GM19397 (cell line): Measurements from ENCODE around the gene AUTS2.

Experiments
- ATAC-seq: cut with Tn5 transposase; IDR thresholded peaks from one replicate; pipeline ENCODE4 v1.9.1; 2021; ENCODE audit warnings: mild to moderate bottlenecking, moderate library complexity; ENCODE audit not compliant: unreplicated experiment

The AUTS2 gene

DNA sequence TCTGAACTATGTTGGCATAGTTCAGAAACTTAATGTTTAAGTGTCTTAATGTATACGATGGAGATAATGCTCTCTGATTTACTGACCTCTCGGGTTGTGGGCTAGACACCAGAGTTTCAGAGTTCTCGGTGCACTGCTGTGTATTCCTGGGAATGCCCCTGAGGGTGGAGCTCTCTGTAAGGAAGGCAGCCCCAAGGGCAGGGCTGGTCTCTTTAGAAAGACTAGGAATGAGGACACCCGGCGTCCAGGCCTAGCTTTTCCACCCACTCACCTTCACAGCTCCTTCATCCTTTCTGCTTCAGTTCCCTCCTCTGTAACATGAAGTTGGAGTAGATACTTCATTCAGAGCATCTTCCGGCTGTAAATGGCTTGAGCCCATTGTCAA is 997.1 kb downstream of the AUTS2 start:
- ATAC-seq, result no peak

DNA sequence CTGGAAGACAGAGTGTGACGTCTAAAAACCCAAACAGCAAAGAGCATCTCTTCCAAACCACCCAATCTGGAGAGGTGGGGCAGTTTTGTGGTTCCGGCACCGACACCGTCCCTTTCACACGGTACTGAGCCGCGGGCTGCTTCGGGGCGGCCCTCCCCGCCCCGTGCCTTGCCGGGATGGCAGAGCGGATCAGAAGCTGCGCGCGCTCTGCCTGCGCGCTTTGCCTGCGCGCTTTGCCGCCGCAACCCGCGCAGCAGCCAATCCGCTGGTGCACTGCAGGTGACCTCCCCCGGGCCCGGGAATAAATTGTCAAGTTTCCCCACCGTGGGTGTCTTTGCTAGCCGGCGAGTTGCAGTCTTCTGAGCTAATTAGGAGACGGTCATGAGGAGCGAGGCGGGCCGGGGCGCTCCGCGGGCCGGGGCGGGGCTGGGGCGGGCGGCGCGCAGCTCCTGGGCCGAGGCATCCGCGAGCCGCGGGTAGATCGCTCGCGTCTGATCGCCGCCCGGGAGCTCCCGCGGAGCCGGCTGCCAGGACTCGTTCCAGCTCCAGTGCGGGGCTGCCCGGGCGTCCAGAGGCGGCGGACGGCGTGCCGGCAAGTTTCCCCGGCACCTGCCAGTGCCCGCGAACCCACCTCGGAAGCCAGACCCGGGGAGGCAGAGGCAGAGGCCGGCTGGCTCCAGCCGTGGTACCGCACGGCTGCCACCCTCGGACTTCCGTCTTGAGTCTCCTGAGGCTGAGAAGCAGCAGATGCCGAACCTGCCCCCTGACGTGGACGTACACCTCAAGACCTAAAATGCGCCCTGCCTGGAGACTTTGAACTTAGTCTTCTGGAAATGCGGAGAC is 997.7 kb downstream of the AUTS2 start:
- ATAC-seq, result no peak

DNA sequence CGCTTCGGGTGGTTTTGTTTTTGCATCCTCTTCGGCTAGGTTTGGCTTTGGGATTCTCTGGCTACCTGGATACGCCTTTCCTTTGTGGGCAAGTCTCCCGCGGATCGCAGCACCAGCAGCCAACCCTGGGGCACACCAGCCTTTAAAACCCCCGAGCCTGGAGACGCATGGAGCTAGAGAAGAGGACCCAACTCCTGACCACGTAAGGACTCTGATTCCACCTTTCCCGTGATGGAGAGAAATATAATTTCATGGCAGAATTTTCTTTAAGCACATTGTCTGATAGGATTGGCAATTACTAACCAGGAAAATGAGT is 998.3 kb downstream of the AUTS2 start:
- ATAC-seq, result no peak

DNA sequence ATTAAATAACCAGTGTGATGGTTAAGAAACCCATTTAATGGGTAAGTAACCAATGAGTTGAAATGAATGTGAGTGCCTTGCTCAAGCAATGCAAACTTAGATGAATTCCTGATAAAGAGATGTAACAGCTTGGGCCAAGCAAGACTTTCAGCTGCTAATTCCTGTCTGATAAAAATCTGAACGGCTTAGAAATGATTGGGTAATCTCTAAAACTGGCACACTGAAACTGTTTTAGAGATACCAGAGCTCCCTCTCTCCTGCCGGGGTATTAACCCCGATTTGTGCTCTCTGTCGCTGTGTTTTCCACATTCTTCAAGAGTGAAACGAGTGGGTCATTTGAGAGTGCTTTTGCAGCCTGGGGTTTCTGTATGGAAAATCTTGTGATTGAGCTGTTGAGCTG is 998.8 kb downstream of the AUTS2 start:
- ATAC-seq, result no peak

DNA sequence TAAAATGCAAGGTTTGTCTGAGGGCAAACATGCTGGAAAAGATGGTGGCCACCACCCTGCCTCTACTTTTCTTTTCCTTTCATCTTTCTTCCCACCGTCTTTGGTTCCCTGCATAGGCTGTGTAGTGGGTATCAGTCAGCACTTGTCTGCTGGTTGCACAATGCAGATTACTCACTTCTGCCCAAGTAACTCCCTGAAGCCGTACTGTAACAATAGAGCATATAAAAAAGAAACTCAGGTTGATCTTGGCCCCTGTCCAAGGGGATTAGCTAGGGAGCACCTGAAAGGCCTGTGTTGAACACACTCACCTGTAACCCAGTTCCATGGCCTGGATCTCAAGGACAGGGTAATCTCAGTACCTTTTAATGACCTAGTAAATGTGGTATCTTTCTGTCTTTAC is 1000.7 kb downstream of the AUTS2 start:
- no peak for ATAC-seq

DNA sequence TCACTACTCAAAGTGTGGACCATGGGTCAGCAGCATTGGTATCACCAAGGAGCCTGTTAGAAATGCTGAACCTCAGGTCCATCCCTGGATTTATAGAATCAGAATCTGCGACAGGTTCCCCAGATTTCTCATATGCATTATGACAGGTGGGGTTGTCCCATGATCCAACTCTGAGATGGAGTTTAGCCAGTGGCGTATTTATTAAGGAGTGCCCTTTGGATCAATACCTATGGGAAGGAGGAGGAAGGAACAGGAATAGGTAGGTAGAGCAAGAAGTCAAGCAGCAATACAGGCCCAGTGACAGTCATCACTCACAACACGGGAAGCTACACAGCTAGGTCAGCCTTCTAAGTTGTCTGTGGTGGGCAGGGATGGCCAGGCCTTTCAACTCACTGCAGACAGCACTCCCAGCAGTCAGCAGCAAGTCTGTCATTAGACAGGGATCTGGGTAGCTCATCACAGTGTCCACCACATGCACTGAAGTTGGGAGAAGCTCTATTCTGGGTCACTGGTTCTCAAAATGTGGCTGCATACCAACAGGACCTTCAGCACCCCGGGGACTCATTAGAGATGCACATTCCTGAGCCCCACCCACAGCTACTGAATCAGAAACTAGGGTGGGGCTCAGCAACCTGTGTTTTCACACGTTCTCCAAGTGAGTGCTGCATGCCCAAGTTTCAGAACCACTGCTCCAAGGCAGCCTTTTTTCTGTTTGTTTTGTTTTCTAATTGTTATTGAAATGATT is 1001.3 kb downstream of the AUTS2 start:
- ATAC-seq, result no peak

DNA sequence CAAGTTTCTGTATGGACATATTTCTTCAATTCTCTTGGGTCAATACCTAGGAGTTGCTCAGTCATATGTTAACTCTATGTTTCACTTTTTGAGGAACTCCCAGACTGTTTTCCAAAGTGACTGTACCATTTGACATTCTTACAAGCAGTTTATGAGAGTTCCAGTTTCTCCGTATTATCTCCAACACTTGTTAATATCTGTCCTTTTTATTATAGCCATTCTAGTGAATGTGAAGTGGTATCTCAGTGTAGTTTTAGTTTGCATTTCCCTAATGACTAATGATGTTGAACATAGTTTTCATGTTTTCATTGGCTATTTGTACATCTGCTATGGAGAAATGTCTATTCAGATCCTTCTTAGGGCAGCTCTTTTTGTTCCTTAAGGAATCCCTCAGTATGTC is 1002.7 kb downstream of the AUTS2 start:
- no peak for ATAC-seq

DNA sequence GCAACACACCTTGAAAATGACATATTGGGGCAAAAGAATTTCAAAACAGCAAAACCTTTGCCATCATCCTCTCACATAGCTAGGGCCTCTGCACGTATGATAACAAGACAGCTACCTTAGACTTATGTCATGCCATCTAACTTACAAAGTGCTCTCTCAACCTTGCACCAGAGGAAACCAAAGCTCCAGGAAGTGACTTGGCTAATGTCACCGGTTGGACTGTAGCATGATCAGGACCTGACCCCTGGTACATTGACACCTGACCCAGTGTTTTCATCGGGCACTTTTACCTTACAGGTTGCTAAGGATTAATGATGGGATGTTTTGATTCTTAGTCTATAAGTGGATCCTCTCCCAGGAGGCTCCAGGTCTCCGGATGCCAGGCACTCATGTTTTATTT is 1003.8 kb downstream of the AUTS2 start:
- ATAC-seq, result no peak

DNA sequence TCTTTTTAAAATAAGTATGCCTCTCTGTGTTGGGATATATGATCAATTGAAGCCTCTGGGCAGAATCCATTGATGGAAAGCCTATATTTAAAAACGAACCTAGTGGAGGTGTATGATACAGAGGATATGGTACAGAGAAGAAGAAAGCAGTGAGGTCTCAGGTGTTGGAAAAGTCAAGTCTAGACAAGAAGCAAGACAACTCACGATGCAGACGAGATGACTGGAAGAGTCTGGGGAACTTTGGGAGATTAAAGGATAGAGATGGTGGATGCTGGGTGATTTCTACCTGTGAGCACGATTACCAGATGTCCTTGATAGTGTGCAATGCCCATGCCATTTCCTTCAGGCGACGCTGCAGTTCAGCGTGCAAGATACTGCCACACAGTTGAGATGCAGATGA is 1009.0 kb downstream of the AUTS2 start:
- ATAC-seq, result no peak

DNA sequence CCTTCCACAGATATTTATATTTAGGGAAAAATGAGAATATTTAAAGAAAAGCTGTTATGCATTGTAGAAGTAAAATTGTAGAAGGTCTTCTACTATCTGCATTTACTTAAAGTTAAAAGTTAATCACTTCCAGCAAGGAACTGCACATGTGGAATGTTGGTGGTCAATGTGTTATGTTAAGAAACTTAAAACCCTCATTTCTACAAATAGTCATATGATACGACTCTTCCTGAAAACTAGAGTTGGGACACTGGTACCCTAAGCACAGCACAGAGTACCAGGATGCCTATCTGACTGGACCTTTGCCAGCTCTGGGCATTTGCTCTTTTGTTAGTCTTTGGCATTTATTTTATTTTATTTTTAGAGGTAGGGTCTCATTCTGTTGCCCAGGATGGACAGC is 1009.5 kb downstream of the AUTS2 start:
- ATAC-seq, result no peak

DNA sequence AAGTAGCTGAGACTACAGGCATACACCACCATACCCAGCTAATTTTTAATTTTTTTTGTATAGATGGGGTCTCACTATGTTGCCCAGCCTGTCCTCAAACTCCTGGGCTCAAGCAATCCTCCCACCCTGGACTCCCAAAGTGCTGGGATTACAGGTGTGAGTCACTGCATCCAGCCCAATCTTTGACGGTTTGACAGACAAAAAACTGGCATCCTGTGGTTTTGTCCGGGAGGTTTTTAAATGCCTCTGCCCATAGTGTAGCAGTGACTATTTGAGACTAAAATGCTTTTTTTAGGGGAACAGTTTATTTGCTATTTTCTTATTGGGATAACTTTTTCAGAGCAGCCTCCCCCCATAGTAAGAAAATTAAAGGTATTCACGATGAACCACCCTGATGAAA is 1010.0 kb downstream of the AUTS2 start:
- no peak for ATAC-seq

DNA sequence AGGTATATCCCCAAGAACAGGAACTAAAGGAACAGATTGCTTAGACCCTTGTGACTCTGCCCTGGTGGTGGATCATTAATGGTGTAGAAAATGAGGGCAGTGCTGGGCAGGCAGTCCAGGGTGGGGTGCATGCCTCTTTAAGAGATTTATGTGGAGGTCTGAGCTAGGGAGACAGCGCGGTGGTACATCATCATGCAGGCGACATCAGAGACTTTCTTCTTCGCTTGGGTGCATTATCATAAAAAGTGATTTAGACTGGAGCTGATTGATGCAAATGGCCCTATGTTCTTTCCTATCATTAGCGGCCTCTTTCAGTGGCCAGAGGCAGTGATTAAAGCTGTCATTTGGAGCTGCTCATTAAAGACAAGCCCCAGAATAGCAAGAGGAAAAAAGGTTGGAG is 1014.5 kb downstream of the AUTS2 start:
- ATAC-seq, result no peak

DNA sequence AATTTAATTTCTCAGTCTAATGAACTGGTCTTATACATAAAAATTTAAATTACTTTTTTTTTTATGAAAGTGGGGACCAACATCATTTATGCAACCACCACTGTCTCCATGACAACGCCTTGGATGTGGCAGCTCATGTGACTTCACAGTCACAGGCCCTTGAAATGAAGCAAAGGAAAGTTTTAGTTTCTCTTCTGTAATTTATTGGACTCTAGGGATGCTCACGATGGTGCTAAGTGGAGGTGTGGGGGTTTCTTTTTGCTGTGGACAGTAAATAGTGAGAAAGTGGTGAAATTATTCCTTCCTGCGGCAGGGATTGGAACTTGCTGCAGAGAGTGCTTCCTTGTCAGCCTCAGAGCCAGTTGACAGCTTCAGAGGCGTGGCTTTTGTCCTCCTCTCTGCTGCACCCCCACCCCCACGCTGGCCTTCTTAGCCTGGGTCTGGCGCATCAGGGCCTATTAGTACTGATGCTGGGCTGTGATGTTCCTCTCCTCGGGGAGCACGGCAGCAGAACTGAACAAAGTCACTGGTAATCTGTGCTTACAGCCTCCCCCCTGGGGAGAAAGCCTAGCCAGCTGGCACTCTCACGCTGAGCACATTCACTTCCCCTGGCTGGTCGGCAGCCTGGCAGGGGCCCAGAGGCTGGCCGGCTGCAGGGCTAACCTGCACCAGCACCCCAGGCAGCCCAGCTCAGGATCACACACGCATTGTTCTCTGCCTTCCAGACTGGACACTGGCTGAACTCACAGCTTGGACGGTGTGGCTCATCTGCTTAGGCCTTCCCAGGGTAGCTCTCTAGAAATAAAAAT is 1016.2 kb downstream of the AUTS2 start:
- ATAC-seq, result no peak

DNA sequence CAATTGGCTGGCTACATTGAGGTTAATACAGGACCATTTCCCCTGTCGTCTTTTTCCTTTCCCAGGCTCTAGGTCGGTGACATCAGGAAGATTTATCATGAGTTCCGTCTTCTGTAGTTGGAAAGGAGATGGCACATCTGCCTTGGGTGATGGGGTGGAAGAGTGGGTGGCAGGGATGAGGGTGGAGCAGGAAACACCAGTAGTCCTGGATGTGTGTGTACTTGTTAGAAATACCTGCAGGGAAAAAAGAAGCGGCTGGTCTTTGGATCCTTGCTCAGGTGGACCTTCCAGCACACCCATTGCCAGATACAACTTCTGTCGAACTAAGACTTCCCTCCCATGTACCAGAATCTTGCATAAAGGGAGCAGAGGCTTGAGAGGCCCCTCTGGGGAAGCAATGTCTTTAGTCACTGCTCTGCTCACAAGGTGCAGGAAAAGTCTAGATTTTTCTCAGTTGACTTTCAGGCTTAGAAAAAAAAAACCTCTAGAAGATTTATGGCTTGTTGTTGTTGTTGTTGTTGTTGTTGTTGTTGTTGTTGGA is 1016.9 kb downstream of the AUTS2 start:
- no peak for ATAC-seq

DNA sequence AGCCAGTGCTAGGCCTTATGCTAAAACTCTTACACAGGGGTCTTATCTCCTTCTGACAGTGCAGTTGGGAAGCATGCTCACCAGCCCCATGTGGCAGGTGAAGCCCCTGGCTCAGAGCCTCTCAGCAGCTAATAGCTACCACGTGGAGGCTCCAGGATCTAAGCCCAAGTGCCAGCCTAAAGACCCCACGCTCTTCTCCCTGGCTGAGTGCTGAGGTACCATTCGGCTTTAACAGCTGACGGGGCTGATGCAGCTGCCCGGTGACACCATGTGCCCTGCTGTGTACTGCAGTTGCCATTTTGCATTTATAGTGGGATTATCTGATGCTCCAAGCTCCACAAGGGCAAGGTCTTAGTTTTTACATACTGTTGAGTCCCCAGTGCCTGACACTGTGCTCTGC is 1017.9 kb downstream of the AUTS2 start:
- no peak for ATAC-seq

DNA sequence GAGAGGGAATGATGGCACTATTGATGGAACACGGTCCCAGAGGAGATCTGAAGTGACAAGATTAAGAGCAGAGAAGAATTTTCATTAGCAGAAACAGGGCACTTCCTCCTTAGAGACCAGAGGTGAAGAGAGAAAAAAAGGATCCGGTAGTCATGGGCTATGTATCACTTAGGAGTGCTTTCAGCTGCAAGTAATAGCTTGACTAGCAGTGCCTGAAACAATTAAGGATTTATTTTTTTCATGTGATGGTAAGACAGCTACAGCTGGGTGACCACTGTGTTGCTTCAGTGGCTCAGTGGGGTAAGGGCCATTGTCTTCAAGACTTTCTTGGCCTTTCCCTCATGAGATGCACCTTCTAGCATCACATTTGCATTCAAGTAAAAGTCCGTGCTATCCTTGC is 1018.5 kb downstream of the AUTS2 start:
- ATAC-seq, result no peak

DNA sequence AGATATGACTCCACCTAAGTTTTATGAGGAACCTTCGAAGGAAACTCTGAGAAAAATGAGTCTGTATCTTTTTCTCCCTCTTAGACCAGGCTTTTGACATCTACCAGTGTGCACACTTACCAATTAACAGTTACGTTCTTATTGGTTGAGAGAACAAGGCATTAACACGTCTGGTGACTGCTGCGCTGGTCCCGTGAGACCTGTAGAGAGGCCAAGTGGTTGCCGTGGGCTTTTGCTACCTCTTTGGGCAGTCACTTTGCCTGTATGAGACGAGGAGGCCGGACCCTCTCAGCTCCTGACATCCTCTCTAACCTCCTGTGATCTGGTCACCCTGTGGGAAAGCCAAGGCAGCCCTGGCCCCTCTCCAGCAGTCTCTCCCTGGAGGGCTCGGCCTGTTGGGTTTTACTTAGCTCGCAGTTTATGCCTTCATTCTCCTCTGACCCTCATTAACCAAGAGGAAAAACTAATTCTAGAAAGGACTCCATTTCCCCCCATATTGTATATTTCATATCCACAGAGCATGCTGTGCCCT is 1019.8 kb downstream of the AUTS2 start:
- no peak for ATAC-seq

DNA sequence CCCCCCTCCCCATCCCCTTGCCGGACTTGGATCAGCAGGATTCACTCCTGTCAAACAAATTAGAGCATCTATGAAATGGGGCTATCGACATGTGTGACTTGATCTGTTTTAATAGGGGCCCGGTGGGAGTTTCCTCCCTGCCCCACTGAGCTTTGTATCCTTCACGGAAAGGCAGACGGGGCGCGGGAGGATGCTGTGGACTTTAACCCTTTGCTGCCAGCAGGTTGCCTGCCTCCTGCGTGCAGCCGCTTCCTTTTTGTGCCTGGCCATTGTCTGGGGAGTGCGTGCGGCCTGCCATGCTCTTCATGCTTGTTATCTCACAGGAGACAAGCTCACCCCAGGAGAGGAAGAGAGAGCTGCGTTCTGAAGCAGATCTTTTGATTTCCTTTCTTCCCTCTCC is 1020.9 kb downstream of the AUTS2 start:
- no peak for ATAC-seq

DNA sequence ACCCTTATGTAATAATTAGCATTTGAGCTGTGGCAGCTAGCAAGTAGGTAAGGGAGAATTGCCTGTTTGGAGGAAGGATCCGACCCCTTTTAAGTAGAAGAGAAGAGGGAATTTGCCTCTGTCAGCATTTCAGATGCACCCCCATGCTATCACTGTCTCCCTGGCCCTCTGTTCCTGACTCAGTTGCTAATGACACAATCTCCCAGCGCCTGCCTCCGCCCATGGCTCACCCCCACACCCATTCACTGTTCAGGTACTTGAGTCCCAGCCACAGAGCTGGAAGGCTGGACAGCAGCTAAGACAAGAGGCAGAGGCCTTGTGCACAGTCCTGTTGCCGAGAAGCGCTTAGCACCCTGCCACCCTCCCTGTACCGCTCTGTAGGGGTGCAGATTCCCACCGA is 1021.4 kb downstream of the AUTS2 start:
- no peak for ATAC-seq

DNA sequence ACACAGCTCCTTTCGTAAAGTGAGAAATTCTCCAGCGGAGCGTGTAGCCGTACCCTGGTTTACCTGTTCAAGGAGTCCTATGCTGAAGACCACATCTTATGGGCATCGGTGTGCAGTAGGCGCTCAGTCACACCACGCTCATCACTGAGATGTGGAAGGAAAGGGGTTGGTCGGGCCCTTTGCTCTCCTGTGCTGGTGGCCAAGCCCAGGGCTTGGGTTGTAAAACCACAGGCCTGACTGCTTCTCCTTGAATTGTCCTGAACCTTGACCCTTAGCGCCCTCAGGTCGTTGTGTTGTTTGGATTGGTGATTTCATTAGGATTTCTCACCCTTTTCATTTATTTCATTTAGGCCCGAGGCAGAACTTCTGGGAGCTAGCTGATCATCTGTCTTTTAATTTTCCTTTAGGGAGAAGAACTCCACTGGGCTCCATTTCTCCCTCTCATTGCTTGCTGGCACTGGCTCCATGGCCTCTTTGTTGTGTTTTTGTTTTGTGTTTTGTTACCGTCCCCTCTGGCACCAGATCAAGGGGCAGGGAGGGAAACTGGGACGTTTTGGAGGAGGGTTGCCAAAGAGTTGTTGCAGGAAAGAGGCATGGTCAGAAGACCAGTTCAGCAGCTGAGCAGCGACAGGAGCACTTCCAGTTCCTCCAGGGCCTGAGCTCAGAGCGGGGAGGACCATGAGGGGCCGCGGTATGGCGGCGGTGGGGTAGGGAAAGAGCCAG is 1022.2 kb downstream of the AUTS2 start:
- no peak for ATAC-seq
